Measurements from ENCODE around the gene DUSP2.
A peak's percentile ranks its signal among the peaks of the same experiment; 100 is the strongest.

The DUSP2 gene

DNA sequence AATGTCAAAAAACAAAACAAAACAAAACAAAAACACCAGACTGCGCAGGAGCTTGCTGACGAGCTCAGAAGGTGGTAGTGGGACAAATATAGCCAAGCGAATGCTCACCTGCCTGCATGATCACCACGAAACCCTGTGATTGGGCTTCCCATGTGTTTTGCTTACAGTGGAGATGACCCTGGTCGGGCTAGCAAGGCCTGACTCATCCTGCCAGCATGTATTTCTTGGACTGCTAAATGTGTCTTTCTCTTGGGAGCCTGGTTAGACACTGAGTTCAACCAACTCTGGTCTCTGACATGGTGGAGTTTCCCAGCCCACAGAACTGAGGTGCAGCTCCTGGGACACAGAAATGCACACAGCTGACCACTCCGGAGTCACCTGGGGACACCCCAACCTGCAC is 30.7 kb upstream of the DUSP2 start:
- no peak overlapping the region for H3K4me3 ChIP-seq (ENCODE audit: low read depth, low read length)
- H3K27me3 ChIP-seq (ENCODE audit: insufficient read depth, low read depth, severe bottlenecking): no peaks in the 10 kb centered on the region
- no peak overlapping the region for H3K27ac ChIP-seq
- DNase-seq: no peak
- H3K36me3 ChIP-seq: no peaks in the 10 kb centered on the region
- no peaks in the 10 kb centered on the region for H3K9me3 ChIP-seq (ENCODE audit: severe bottlenecking)
- TF ChIP-seq, protein P1, sequence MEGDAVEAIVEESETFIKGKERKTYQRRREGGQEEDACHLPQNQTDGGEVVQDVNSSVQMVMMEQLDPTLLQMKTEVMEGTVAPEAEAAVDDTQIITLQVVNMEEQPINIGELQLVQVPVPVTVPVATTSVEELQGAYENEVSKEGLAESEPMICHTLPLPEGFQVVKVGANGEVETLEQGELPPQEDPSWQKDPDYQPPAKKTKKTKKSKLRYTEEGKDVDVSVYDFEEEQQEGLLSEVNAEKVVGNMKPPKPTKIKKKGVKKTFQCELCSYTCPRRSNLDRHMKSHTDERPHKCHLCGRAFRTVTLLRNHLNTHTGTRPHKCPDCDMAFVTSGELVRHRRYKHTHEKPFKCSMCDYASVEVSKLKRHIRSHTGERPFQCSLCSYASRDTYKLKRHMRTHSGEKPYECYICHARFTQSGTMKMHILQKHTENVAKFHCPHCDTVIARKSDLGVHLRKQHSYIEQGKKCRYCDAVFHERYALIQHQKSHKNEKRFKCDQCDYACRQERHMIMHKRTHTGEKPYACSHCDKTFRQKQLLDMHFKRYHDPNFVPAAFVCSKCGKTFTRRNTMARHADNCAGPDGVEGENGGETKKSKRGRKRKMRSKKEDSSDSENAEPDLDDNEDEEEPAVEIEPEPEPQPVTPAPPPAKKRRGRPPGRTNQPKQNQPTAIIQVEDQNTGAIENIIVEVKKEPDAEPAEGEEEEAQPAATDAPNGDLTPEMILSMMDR (IDR thresholded peaks at IDR 0.05; ENCODE audit: low read depth, low read length): no peak

DNA sequence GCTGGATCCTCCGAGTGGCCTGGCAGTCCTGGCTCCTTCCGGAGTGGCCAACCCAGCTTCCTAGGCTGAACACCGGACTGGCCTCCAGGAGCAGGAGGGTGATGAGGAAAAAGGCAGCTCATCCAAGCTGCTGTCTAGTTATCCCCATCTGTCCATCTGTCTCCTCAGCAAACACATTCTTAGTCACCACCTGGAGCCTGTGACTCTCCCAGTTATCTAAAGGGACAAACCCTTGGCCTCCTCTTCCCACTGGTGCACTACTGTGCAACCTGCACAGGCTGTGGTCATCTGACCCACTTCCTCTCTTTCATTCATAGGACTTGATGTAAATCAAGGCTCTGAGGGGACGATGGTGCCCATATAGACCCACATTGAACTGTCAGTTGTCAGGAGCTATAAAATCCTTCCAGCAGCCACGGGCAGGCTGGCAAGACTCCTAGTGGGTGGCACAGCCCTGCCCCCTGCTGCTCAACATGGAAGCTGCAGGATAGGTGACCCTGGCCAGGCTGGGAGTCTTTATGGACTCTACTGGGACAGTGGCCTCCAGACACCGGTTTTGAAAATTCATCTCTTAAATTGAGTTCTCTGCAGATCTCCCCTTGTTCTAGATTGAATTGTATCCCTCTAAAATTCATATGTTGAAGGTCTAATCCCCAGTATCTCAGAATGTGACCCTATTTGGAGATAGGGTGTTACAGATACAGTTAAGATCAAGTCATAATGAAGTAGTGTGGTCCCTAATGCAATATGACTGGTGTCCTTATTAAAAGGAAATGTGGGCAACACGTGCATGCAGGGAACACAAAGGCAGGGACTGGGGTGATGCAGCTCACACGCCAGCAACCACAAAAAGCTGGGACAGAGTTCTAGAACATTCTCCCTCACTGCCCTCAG is 29.3 kb upstream of the DUSP2 start:
- TF ChIP-seq, protein P1 (IDR thresholded peaks at IDR 0.05; ENCODE audit: low read depth, low read length): peak; percentile 88
- H3K4me3 ChIP-seq (ENCODE audit: low read depth, low read length): no peak overlapping the region
- peak overlapping the region; percentile 82 for H3K27ac ChIP-seq
- no peaks in the 10 kb centered on the region for H3K36me3 ChIP-seq
- peak; percentile 90 for DNase-seq
- peaks cover 7% of the 10 kb centered on the region for H3K9me3 ChIP-seq (ENCODE audit: severe bottlenecking)
- H3K27me3 ChIP-seq (ENCODE audit: insufficient read depth, low read depth, severe bottlenecking): no peaks in the 10 kb centered on the region

DNA sequence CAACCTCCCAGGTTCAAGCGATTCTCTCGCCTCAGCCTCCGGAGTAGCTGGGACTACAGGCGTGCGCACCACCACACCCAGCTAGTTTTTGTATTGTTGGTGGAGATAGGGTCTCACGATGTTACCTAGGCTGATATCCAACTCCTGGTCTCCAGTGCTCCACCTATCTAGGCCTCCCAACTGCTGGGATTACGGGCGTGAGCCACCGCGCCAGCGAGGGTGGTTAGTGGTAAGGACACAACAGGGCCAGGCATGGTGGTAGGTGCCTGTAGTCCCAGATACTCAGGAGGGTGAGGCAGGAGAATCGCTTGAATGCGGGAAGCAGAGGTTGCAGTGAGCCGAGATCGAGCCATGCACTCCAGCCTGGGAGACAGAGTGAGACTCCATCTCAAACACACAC is 26.6 kb upstream of the DUSP2 start:
- Histone ChIP-seq H3K9me3 (ENCODE audit: severe bottlenecking) (peaks cover 7% of the 10 kb centered on the region), H3K4me3 (ENCODE audit: low read depth, low read length) (no peak overlapping the region), H3K27me3 (ENCODE audit: insufficient read depth, low read depth, severe bottlenecking) (no peaks in the 10 kb centered on the region), H3K36me3 (no peaks in the 10 kb centered on the region), H3K27ac (no peak overlapping the region)
- TF ChIP-seq, protein P1 (IDR thresholded peaks at IDR 0.05; ENCODE audit: low read depth, low read length): no peak
- DNase-seq: no peak

DNA sequence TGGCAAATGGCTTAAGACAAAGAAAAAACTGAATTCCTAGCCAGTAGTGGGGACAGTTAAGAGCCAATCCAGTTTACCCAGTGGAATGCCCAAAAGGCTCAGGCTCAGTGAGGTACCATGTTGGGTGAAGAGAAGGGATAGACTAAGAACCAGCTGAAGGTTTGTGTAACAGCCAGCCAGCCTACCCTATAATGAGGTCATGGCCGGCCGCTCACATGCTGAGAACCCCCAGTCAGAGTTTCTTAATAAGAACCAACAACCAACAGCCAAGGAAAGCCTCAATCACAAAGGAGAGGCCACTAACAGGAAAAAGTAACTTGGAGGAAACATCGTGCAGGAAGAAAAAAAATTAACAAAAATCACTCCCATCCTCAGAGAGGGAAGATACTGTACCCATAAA is 25.4 kb upstream of the DUSP2 start:
- TF ChIP-seq, protein P1 (IDR thresholded peaks at IDR 0.05; ENCODE audit: low read depth, low read length): no peak
- Histone ChIP-seq H3K36me3 (no peaks in the 10 kb centered on the region), H3K9me3 (ENCODE audit: severe bottlenecking) (peaks cover 7% of the 10 kb centered on the region), H3K27ac (no peak overlapping the region), H3K4me3 (ENCODE audit: low read depth, low read length) (no peak overlapping the region), H3K27me3 (ENCODE audit: insufficient read depth, low read depth, severe bottlenecking) (no peaks in the 10 kb centered on the region)
- no peak for DNase-seq

DNA sequence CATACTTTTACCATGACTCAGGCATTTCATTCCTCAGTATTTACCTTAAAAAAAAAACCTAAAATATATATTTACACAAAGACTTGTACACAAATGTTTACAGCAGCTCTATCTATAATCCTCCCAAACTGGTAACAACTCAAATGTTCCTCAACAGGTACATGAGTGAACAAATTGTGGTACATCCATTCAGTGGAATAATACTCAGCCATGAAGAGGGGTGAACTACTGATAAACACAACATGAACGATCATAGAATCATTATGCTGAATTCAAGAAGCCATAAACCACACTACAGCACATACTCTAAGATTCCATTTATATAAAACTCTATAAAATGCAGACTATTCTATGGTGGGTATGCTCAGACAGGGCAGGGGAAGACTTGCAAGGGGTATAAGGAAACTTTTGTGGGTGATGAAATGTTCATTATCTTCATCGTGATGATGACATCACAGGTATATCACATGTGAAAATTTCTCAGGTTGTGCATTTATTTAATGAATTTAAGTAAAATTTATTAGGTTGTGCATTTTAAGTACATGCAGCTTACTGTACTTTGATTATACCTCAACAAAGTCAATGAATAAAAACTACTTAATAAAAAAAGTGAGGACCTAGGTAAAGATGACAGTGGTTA is 24.7 kb upstream of the DUSP2 start:
- Histone ChIP-seq H3K36me3 (no peaks in the 10 kb centered on the region), H3K9me3 (ENCODE audit: severe bottlenecking) (peaks cover 7% of the 10 kb centered on the region), H3K27me3 (ENCODE audit: insufficient read depth, low read depth, severe bottlenecking) (no peaks in the 10 kb centered on the region), H3K4me3 (ENCODE audit: low read depth, low read length) (no peak overlapping the region), H3K27ac (no peak overlapping the region)
- TF ChIP-seq, protein P1 (IDR thresholded peaks at IDR 0.05; ENCODE audit: low read depth, low read length): no peak
- no peak for DNase-seq
